HCT116 (cell line): ENCODE data around the gene FGF1. TPM values are rescaled to one million over a fixed set of nuclear protein-coding genes. Genes with fewer than 3 reads are reported as not detected.
A peak's percentile ranks its signal among the peaks of the same experiment; 100 is the strongest.

ENCODE experiments used
- ATAC-seq: fragments of 200-7000 bp; cut with Tn5 transposase; 2 replicates; pipeline ENCODE4 v1.9.1; 2020; ENCODE audit warnings: mild to moderate bottlenecking, moderate library complexity
- BruUV-seq: library from RNA; stranded (reverse); fragments of 400-500 nt; replicated peaks from 2 replicates; lab custom pipeline; 2021; lab: Mats Ljungman, UMichigan
- CTCF ChIA-PET: fragments of 300-600 bp; sonication (Branson Sonifier 250); formaldehyde crosslinking; loops from one replicate; lab custom pipeline; 2021; ENCODE audit warnings: antibody characterized with exemption; lab: Charles Lee
- POLR2A ChIA-PET: fragments of 300-600, 350-600 bp; sonication (Branson Sonifier 250); formaldehyde crosslinking; loops from one replicate; lab custom pipeline; 2021; ENCODE audit warnings: antibody characterized with exemption; lab: Charles Lee
- RAD21 ChIA-PET, 2 experiments: fragments of 300-600 bp; sonication (Branson Sonifier 250); formaldehyde crosslinking; loops; one replicate each; lab custom pipeline; 2023; ENCODE audit warnings: low total read pairs in 2 of 2; ENCODE audit not compliant: uncharacterized antibody in 2 of 2, unreplicated experiment in 2 of 2, low non-redundant PET in 1 of 2; lab: Charles Lee
- DNase-seq: peaks from one replicate; pipeline ENCODE4 v3.0.0-alpha.2; 2010; ENCODE audit warnings: low read depth, low spot score
- H2AFZ ChIP-seq: fragments of 200-600 bp; shearing (Covaris generic), sonication (generic); 2 replicates; pipeline ENCODE4 v1.6.1; 2017; ENCODE audit warnings: low read depth, mixed run types, mixed read lengths, antibody characterized with exemption, low read length; ENCODE audit not compliant: poor library complexity, severe bottlenecking
- H3K27ac ChIP-seq: 2 replicates; pipeline ENCODE4 v1.5.1; 2012; ENCODE audit warnings: low read depth, low read length
- H3K27me3 ChIP-seq: fragments of 200-600 bp; sonication (generic); 2 replicates; pipeline ENCODE4 v1.6.1; 2016; ENCODE audit warnings: mixed run types, low read length, mixed read lengths; ENCODE audit not compliant: insufficient read depth
- H3K36me3 ChIP-seq, 2 experiments: fragments of 200-500 bp in 1 of 2; fragments of 200-600 bp in 1 of 2; sonication (Bioruptor generic) in 1 of 2; sonication (generic) in 1 of 2; 2 replicates each; pipeline versions ENCODE4 v1.5.1 to v1.6.1; 2014 to 2016; ENCODE audit warnings: low read length in 2 of 2, inconsistent platforms in 1 of 2, mixed read lengths in 1 of 2, mixed run types in 1 of 2; ENCODE audit not compliant: insufficient read depth in 2 of 2, control insufficient read depth in 1 of 2
- H3K4me1 ChIP-seq, 2 experiments: fragments of 200-600 bp in 1 of 2; sonication (generic) in 1 of 2; 2 replicates each; pipeline versions ENCODE4 v1.5.1 to v1.6.1; 2012 to 2017; ENCODE audit warnings: low read length in 2 of 2, inconsistent platforms in 1 of 2, mild to moderate bottlenecking in 1 of 2, mixed read lengths in 1 of 2, mixed run types in 1 of 2, moderate library complexity in 1 of 2; ENCODE audit not compliant: insufficient read depth in 2 of 2, control insufficient read depth in 1 of 2
- H3K4me2 ChIP-seq: fragments of 200-600 bp; sonication (generic); 2 replicates; pipeline ENCODE4 v1.6.1; 2017; ENCODE audit warnings: mixed run types, low read length, mixed read lengths
- H3K4me3 ChIP-seq, 2 experiments: fragments of 200-600 bp in 1 of 2; sonication (generic) in 1 of 2; replicated peaks in 1 of 2; 2 replicates each; pipeline ENCODE4 v1.5.1; 2011 to 2016; ENCODE audit warnings: low read length in 2 of 2, control low read depth in 1 of 2, low read depth in 1 of 2, mild to moderate bottlenecking in 1 of 2, mixed read lengths in 1 of 2, mixed run types in 1 of 2
- H3K79me2 ChIP-seq: fragments of 200-600 bp; sonication (generic); 2 replicates; pipeline ENCODE4 v1.6.1; 2017; ENCODE audit warnings: mild to moderate bottlenecking, mixed run types, low read length, moderate library complexity, mixed read lengths; ENCODE audit not compliant: insufficient read depth
- H3K9ac ChIP-seq: fragments of 200-600 bp; sonication (generic); 2 replicates; pipeline ENCODE4 v1.6.1; 2016; ENCODE audit warnings: low read length, mixed read lengths
- H3K9me2 ChIP-seq: fragments of 200-600 bp; sonication (generic), shearing (Covaris generic); 2 replicates; pipeline ENCODE4 v1.6.1; 2017; ENCODE audit warnings: mixed run types, mild to moderate bottlenecking, moderate library complexity; ENCODE audit not compliant: insufficient read depth
- H3K9me3 ChIP-seq, 2 experiments: fragments of 200-500 bp in 1 of 2; fragments of 200-600 bp in 1 of 2; sonication (Bioruptor generic) in 1 of 2; sonication (generic) in 1 of 2; 2 replicates each; pipeline ENCODE4 v1.6.1; 2014 to 2017; ENCODE audit warnings: low read length in 2 of 2, mixed read lengths in 2 of 2, inconsistent platforms in 1 of 2, low read depth in 1 of 2, mild to moderate bottlenecking in 1 of 2, mixed run types in 1 of 2, moderate library complexity in 1 of 2; ENCODE audit not compliant: control insufficient read depth in 1 of 2, insufficient read depth in 1 of 2
- H4K20me1 ChIP-seq: fragments of 200-600 bp; sonication (generic), shearing (Covaris generic); 2 replicates; pipeline ENCODE4 v1.6.1; 2017; ENCODE audit warnings: mixed run types, mild to moderate bottlenecking, moderate library complexity; ENCODE audit not compliant: insufficient read depth
- CBX3 ChIP-seq: IDR thresholded peaks from 2 replicates; pipeline ENCODE4 v1.6.1; 2012; ENCODE audit warnings: low read depth
- CTCF ChIP-seq, 3 experiments: fragments of 200-600 bp in 1 of 3; sonication (generic) in 1 of 3; IDR thresholded peaks in 2 of 3; conservative IDR thresholded peaks in 1 of 3; 2 replicates each; pipeline ENCODE4 v1.5.1; 2012 to 2017; ENCODE audit warnings: low read depth in 2 of 3, low read length in 2 of 3, antibody characterized with exemption in 1 of 3, borderline replicate concordance in 1 of 3, control low read depth in 1 of 3, mild to moderate bottlenecking in 1 of 3, mixed read lengths in 1 of 3, mixed run types in 1 of 3, moderate library complexity in 1 of 3; ENCODE audit not compliant: insufficient read depth in 1 of 3
- ELF1 ChIP-seq: IDR thresholded peaks from 2 replicates; pipeline ENCODE4 v1.6.1; 2012; ENCODE audit warnings: low read depth, borderline replicate concordance
- EZH2 ChIP-seq: fragments of 200-600 bp; sonication (generic); IDR thresholded peaks from 2 replicates; pipeline ENCODE4 v1.6.1; 2017; ENCODE audit warnings: antibody characterized with exemption, mixed run types
- EZH2phosphoT487 ChIP-seq: fragments of 200-600 bp; IDR thresholded peaks from 2 replicates; pipeline ENCODE4 v1.6.1; 2018; ENCODE audit warnings: antibody characterized with exemption, borderline replicate concordance
- FOSL1 ChIP-seq: IDR thresholded peaks from 2 replicates; pipeline ENCODE4 v1.6.1; 2012; ENCODE audit warnings: low read depth
- JUND ChIP-seq: IDR thresholded peaks from 2 replicates; pipeline ENCODE4 v1.6.1; 2012
- MAX ChIP-seq: IDR thresholded peaks from 2 replicates; pipeline ENCODE4 v1.6.1; 2012
- POLR2A ChIP-seq: IDR thresholded peaks from 2 replicates; pipeline ENCODE4 v1.7.0; 2011; ENCODE audit warnings: borderline replicate concordance; ENCODE audit not compliant: insufficient read depth, insufficient read length; ENCODE audit errors: extremely low read depth
- POLR2AphosphoS5 ChIP-seq: IDR thresholded peaks from 2 replicates; pipeline ENCODE4 v1.6.1; 2011; ENCODE audit warnings: mild to moderate bottlenecking, low read depth, low read length, moderate library complexity
- RAD21 ChIP-seq: IDR thresholded peaks from 2 replicates; pipeline ENCODE4 v1.6.1; 2012; ENCODE audit warnings: low read depth, mild to moderate bottlenecking
- REST ChIP-seq: IDR thresholded peaks from 2 replicates; pipeline ENCODE4 v1.6.1; 2012; ENCODE audit warnings: low read depth
- SIN3A ChIP-seq: IDR thresholded peaks from 2 replicates; pipeline ENCODE4 v1.6.1; 2012; ENCODE audit warnings: low read depth
- SP1 ChIP-seq: IDR thresholded peaks from 2 replicates; pipeline ENCODE4 v1.6.1; 2012; ENCODE audit warnings: low read depth
- SRF ChIP-seq: IDR thresholded peaks from 2 replicates; pipeline ENCODE4 v1.6.1; 2012; ENCODE audit warnings: low read depth
- TCF7L2 ChIP-seq: IDR thresholded peaks from 2 replicates; pipeline ENCODE4 v1.7.0; 2011; ENCODE audit warnings: borderline replicate concordance, inconsistent platforms; ENCODE audit not compliant: insufficient read depth, insufficient read length; ENCODE audit errors: extremely low read depth
- YY1 ChIP-seq: IDR thresholded peaks from 2 replicates; pipeline ENCODE4 v1.6.1; 2011; ENCODE audit warnings: low read length, low read depth, moderate library complexity, mild to moderate bottlenecking; ENCODE audit not compliant: insufficient replicate concordance; ENCODE audit errors: extremely low read depth
- ZBTB33 ChIP-seq: IDR thresholded peaks from 2 replicates; pipeline ENCODE4 v1.6.1; 2011; ENCODE audit warnings: mild to moderate bottlenecking, low read length, moderate library complexity; ENCODE audit not compliant: insufficient replicate concordance; ENCODE audit errors: extremely low read depth
- ZFX ChIP-seq: fragments of 450-650 bp; IDR thresholded peaks from 2 replicates; pipeline ENCODE4 v1.6.1; 2017
- ZNF274 ChIP-seq: fragments of 200-500 bp; sonication (Bioruptor generic); IDR thresholded peaks from 2 replicates; pipeline ENCODE4 v1.6.1; 2014; ENCODE audit warnings: mild to moderate bottlenecking, low read depth, low read length, inconsistent platforms
- intact Hi-C: fragments of 100-400 bp; cut with micrococcal nuclease; formaldehyde crosslinking; loops from 2 replicates; pipeline ENCODE4 v1.10.0; 2022
- total RNA-seq: library from RNA; stranded (reverse); gene quantifications from one replicate; pipeline ENCODE4 v1.2.1, GENCODE V29; 2021; ENCODE audit not compliant: unreplicated experiment

FGF1 gene
- total RNA-seq, 1 experiment from 2014 or later: not detected

GRCh38 chr5:142699184-142699720 is 13.4 kb upstream of the FGF1 start:
- no peak overlapping the region for H3K4me3 ChIP-seq
- no peaks in the 10 kb centered on the region for H3K79me2 ChIP-seq
- H3K9ac ChIP-seq: no peak overlapping the region
- no peaks in the 10 kb centered on the region for H3K36me3 ChIP-seq
- ChIA-PET RAD21 (interaction anchor here (0.6 to 3.9 kb wide), 9 partner anchors 14 to 547 kb away, joined by 3 to 25 read pairs (median 3); no protein-coding TSS in a partner anchor), POLR2A (interaction anchor here (1.0 kb wide), 1 partner anchor 44 kb away, joined by 3 read pairs; no protein-coding TSS in a partner anchor), CTCF (interaction anchor here (0.6 to 4.5 kb wide), 22 partner anchors 9 to 687 kb away, joined by 3 to 83 read pairs (median 4); no protein-coding TSS in a partner anchor)
- DNase-seq (peak; percentile 66), ATAC-seq (peak; percentile 98)
- H3K9me3 ChIP-seq: no peaks in the 10 kb centered on the region
- no peaks in the 10 kb centered on the region for H4K20me1 ChIP-seq
- H3K4me2 ChIP-seq: no peak overlapping the region
- BruUV-seq: no TSS peak
- no peaks in the 10 kb centered on the region for H3K27me3 ChIP-seq
- intact Hi-C loops: loop anchor here (1.0 to 5.0 kb wide), 6 partner anchors 44 to 547 kb away; no protein-coding TSS in a partner anchor
- H2AFZ ChIP-seq: peak overlapping the region; percentile 83
- no peak overlapping the region for H3K27ac ChIP-seq
- no peaks in the 10 kb centered on the region for H3K9me2 ChIP-seq
- peaks cover 11 to 14% of the 10 kb centered on the region in 2 experiments; a peak in 3 of 4 replicates for H3K4me1 ChIP-seq
- TF ChIP-seq ZFX: no peak
- no peak for TF ChIP-seq ZBTB33
- no peak for TF ChIP-seq SIN3A
- TF ChIP-seq POLR2AphosphoS5: no peak
- TF ChIP-seq EZH2phosphoT487: no peak
- no peak for TF ChIP-seq ELF1
- TF ChIP-seq CTCF (IDR thresholded peaks at IDR 0.05 in 2 of 3, conservative IDR thresholded peaks at IDR 0.05 in 1 of 3; ENCODE audit: borderline replicate concordance in 1 of 3, insufficient read depth in 1 of 3, low read depth in 2 of 3, low read length in 2 of 3): peak; percentile 94 to 97 (median 97)
- TF ChIP-seq SP1: peak; percentile 16; the same call in 1 of the 2 replicates
- no peak for TF ChIP-seq FOSL1
- TF ChIP-seq JUND: no peak
- no peak for TF ChIP-seq POLR2A
- no peak for TF ChIP-seq YY1
- TF ChIP-seq RAD21: peak; percentile 100
- TF ChIP-seq MAX: 0 out of 2 replicates have a peak, but pooled peaks have one; percentile 18
- no peak for TF ChIP-seq TCF7L2
- TF ChIP-seq CBX3: 0 out of 2 replicates have a peak, but pooled peaks have one; percentile 76
- no peak for TF ChIP-seq SRF
- TF ChIP-seq REST: no peak
- no peak for TF ChIP-seq ZNF274
- no peak for TF ChIP-seq EZH2
